A549 (cell line): ENCODE results near the gene GNAI2. TPM values are rescaled to one million over a fixed set of nuclear protein-coding genes. Genes with fewer than 3 reads are reported as not detected.

Source experiments
- ATAC-seq, 2 experiments: fragments of 200-7000 bp in 1 of 2; fragments of >200 bp in 1 of 2; cut with Nextera tagmentation in 1 of 2; cut with Tn5 transposase in 1 of 2; 3 replicates each; pipeline versions ENCODE4 v1.8.0 to v1.9.1; 2018 to 2020; ENCODE audit warnings: mild to moderate bottlenecking in 1 of 2, moderate library complexity in 1 of 2
- CTCF ChIA-PET: fragments of 300-600 bp; sonication (Branson Sonifier 250); formaldehyde crosslinking; extraction: SDS; loops from one replicate; lab custom pipeline; 2021; ENCODE audit warnings: antibody characterized with exemption, inconsistent platforms; lab: Yijun Ruan, JAX
- POLR2A ChIA-PET: fragments of 350-600 bp; formaldehyde crosslinking; extraction: SDS; loops from one replicate; lab custom pipeline; 2021; ENCODE audit warnings: antibody characterized with exemption, inconsistent platforms; lab: Yijun Ruan, JAX
- DNase-seq, 2 experiments: peaks; one replicate each; pipeline versions ENCODE4 v3.0.0 to v3.0.0-alpha.2; 2011 to 2016; ENCODE audit warnings: low read depth in 1 of 2, low spot score in 1 of 2
- FAIRE-seq: peaks from 2 replicates; lab custom pipeline; 2011; peaks lifted over from hg19 to GRCh38; lab: Jason Lieb, UNC
- H3K27ac ChIP-seq, 2 experiments: fragments of >200 bp; sonication (Bioruptor Twin); formaldehyde crosslinking; 3 replicates each; pipeline ENCODE4 v1.5.1; 2016 to 2017
- H3K4me1 ChIP-seq: fragments of >200 bp; sonication (Bioruptor Twin); formaldehyde crosslinking; 3 replicates; pipeline ENCODE4 v1.6.1; 2016
- H3K4me2 ChIP-seq: fragments of >200 bp; sonication (Bioruptor Twin); formaldehyde crosslinking; 3 replicates; pipeline ENCODE4 v1.6.1; 2016
- H3K4me3 ChIP-seq: fragments of >200 bp; sonication (Bioruptor Twin); formaldehyde crosslinking; 3 replicates; pipeline ENCODE4 v1.5.1; 2016
- H3K9me3 ChIP-seq: fragments of >200 bp; sonication (Bioruptor Twin); formaldehyde crosslinking; 3 replicates; pipeline ENCODE4 v1.6.1; 2016
- ATOH8 ChIP-seq: fragments of 250-450 bp; sonication (Bioruptor Pico); IDR thresholded peaks from 2 replicates; pipeline ENCODE4 v1.5.0; 2020; ENCODE audit warnings: low read depth, mild to moderate bottlenecking, moderate library complexity
- BCL3 ChIP-seq: fragments of >200 bp; sonication (Bioruptor Twin); formaldehyde crosslinking; IDR thresholded peaks from 3 replicates; pipeline ENCODE4 v1.6.1; 2016
- BHLHE40 ChIP-seq: IDR thresholded peaks from 2 replicates; pipeline ENCODE4 v1.6.1; 2012; ENCODE audit warnings: low read depth, low read length, inconsistent platforms
- CBX8 ChIP-seq: fragments of 200-600 bp; sonication (generic); IDR thresholded peaks from 2 replicates; pipeline ENCODE4 v1.6.1; 2016
- CHD2 ChIP-seq: fragments of 150-350 bp; IDR thresholded peaks from 2 replicates; pipeline ENCODE4 v1.6.1; 2014; ENCODE audit warnings: low read length; ENCODE audit not compliant: partially characterized antibody
- CHD4 ChIP-seq: fragments of 200-600 bp; sonication (generic); IDR thresholded peaks from 2 replicates; pipeline ENCODE4 v1.6.1; 2016; ENCODE audit warnings: antibody characterized with exemption, mild to moderate bottlenecking, borderline replicate concordance
- EHF ChIP-seq: fragments of 250-450 bp; sonication (Bioruptor Pico); IDR thresholded peaks from 2 replicates; pipeline ENCODE4 v1.5.0; 2020; ENCODE audit warnings: mild to moderate bottlenecking
- EHMT2 ChIP-seq: fragments of 200-600 bp; sonication (generic); IDR thresholded peaks from 2 replicates; pipeline ENCODE4 v1.6.1; 2016; ENCODE audit warnings: antibody characterized with exemption, low read depth, mild to moderate bottlenecking, moderate library complexity
- ELK1 ChIP-seq: fragments of 150-350 bp; IDR thresholded peaks from 2 replicates; pipeline ENCODE4 v1.6.1; 2014; ENCODE audit warnings: low read depth, mild to moderate bottlenecking, low read length
- FOSL2 ChIP-seq, 2 experiments: fragments of 450-650 bp in 1 of 2; fragments of >200 bp in 1 of 2; sonication (Bioruptor Twin) in 1 of 2; formaldehyde crosslinking; IDR thresholded peaks; 2 replicates each; pipeline versions ENCODE4 v1.5.0 to v1.6.1; 2016 to 2020; ENCODE audit warnings: mild to moderate bottlenecking in 1 of 2, moderate library complexity in 1 of 2
- HDAC2 ChIP-seq: fragments of 200-600 bp; sonication (generic); IDR thresholded peaks from 2 replicates; pipeline ENCODE4 v1.6.1; 2016
- HES2 ChIP-seq: fragments of >200 bp; sonication (Bioruptor Twin); formaldehyde crosslinking; IDR thresholded peaks from 2 replicates; pipeline ENCODE4 v1.6.1; 2016
- HEYL ChIP-seq: fragments of 250-450 bp; sonication (Bioruptor Pico); IDR thresholded peaks from 2 replicates; pipeline ENCODE4 v1.8.0; 2021; ENCODE audit warnings: mild to moderate bottlenecking, moderate library complexity
- HOXB5 ChIP-seq: fragments of 250-450 bp; sonication (Bioruptor Pico); IDR thresholded peaks from 2 replicates; pipeline ENCODE4 v1.5.0; 2020; ENCODE audit warnings: mild to moderate bottlenecking, moderate library complexity
- JUN ChIP-seq, 2 experiments: fragments of >200 bp; sonication (Bioruptor Twin); formaldehyde crosslinking; IDR thresholded peaks; 2 replicates in 1 of 2; 3 replicates in 1 of 2; pipeline ENCODE4 v1.6.1; 2016 to 2017
- NFE2L2 ChIP-seq: fragments of 150-350 bp; conservative IDR thresholded peaks from 2 replicates; pipeline ENCODE4 v1.6.1; 2014; ENCODE audit warnings: low read length
- NPAS2 ChIP-seq: fragments of 250-450 bp; sonication (Bioruptor Pico); IDR thresholded peaks from 2 replicates; pipeline ENCODE4 v1.8.0; 2022; ENCODE audit warnings: mild to moderate bottlenecking, moderate library complexity, borderline replicate concordance
- NR3C1 ChIP-seq: fragments of >200 bp; sonication (Bioruptor Twin); formaldehyde crosslinking; IDR thresholded peaks from 3 replicates; pipeline ENCODE4 v1.6.1; 2017
- POLR2A ChIP-seq: IDR thresholded peaks from 2 replicates; pipeline ENCODE4 v1.6.1; 2012; ENCODE audit warnings: mild to moderate bottlenecking, low read length
- RCOR1 ChIP-seq: fragments of 150-350 bp; IDR thresholded peaks from 2 replicates; pipeline ENCODE4 v1.6.1; 2014; ENCODE audit warnings: antibody characterized with exemption, low read length, low read depth
- SMC3 ChIP-seq: fragments of >200 bp; sonication (Bioruptor Twin); formaldehyde crosslinking; IDR thresholded peaks from 3 replicates; pipeline ENCODE4 v1.6.1; 2018; ENCODE audit warnings: inconsistent platforms
- SREBF2 ChIP-seq: fragments of 450-650 bp; IDR thresholded peaks from 2 replicates; pipeline ENCODE4 v1.6.1; 2014; ENCODE audit warnings: mild to moderate bottlenecking, moderate library complexity
- ZC3H11A ChIP-seq: fragments of 450-650 bp; IDR thresholded peaks from 2 replicates; pipeline ENCODE4 v1.6.1; 2014; ENCODE audit warnings: antibody characterized with exemption, mild to moderate bottlenecking
- ZSCAN20 ChIP-seq: fragments of 250-450 bp; sonication (Bioruptor Pico); IDR thresholded peaks from 2 replicates; pipeline ENCODE4 v1.8.0; 2022; ENCODE audit warnings: mild to moderate bottlenecking, moderate library complexity
- WGBS: methylation state at CpG from one replicate; pipeline ENCODE4 v1.1.6; 2017; ENCODE audit errors: missing lambda C conversion rate; 5-methylcytosine and 5-hydroxymethylcytosine counted together
- polyA plus RNA-seq, 4 experiments: library from polyadenylated mRNA; depleted of rRNA in 3 of 4; stranded (reverse); fragments of >200 nt; fragmentation: RNase III in 1 of 4; extraction: RNeasy Plus Mini Kit Qiagen cat#74134 plus additional on column Dnase treatment in 1 of 4; gene quantifications; 2 replicates in 3 of 4; 3 replicates in 1 of 4; pipeline ENCODE4 v1.2.3, GENCODE V29; 2011 to 2017

Gene GNAI2
- polyA plus RNA-seq, 2 of the 4 experiments (the other 2 are of a cell fraction), result 47.4 to 67.8 TPM

- peak in 1 of 2 experiments; percentile 41 for DNase-seq
- Histone ChIP-seq H3K9me3 (no peaks in the 10 kb centered on the region), H3K4me1 (peaks cover 30% of the 10 kb centered on the region), H3K4me3 (no peak overlapping the region), H3K27ac (peak overlapping the region in 1 of 2 experiments; percentile 52; a peak in 3 of 6 replicates), H3K4me2 (peak overlapping the region; percentile 99)
- no peak for ATAC-seq
- CTCF ChIA-PET, result interaction anchor here (7.8 to 16.1 kb wide), 2 partner anchors 11 to 13 kb away, joined by 55 to 219 read pairs; no protein-coding TSS in a partner anchor
- WGBS, result 24% methylated on average over 4 of the region's 7 CpGs
- TF ChIP-seq BCL3, result no peak
- TF ChIP-seq SMC3, result no peak
- TF ChIP-seq CHD2, result no peak
- no peak for TF ChIP-seq JUN (IDR thresholded peaks at IDR 0.05)
- TF ChIP-seq POLR2A, result no peak
- no peak for TF ChIP-seq BHLHE40
- POLR2A ChIA-PET, result no interaction called here
- no peak for FAIRE-seq
These were observed 2.6 kb downstream of the GNAI2 start for GRCh38 chr3:50238549-50239026.

GRCh38 chr3:50239649-50240048, 3.6 kb downstream of the GNAI2 start:
- DNase-seq (no peak), FAIRE-seq (no peak), ATAC-seq (no peak)
- Histone ChIP-seq H3K9me3 (no peaks in the 10 kb centered on the region), H3K4me3 (no peak overlapping the region), H3K4me2 (no peak overlapping the region)
- ChIA-PET POLR2A (no interaction called here), CTCF (interaction anchor here (4.7 to 7.8 kb wide), 2 partner anchors 12 to 45 kb away, joined by 27 to 55 read pairs; no protein-coding TSS in a partner anchor)
- 76% methylated on average over 3 of the region's 4 CpGs for WGBS
- TF ChIP-seq EHMT2, result no peak
- TF ChIP-seq FOSL2 (IDR thresholded peaks at IDR 0.05), result no peak
- TF ChIP-seq FOSL2 (CRISPR knock-in tag; IDR thresholded peaks at IDR 0.05), result no peak
- TF ChIP-seq CHD4, result no peak
- no peak for TF ChIP-seq HDAC2
- no peak for TF ChIP-seq HEYL (CRISPR knock-in tag)
- TF ChIP-seq SREBF2, result no peak
- no peak for TF ChIP-seq NFE2L2
- TF ChIP-seq CBX8, result no peak
- no peak for TF ChIP-seq HOXB5 (CRISPR knock-in tag)
- TF ChIP-seq ZC3H11A, result no peak
- no peak for TF ChIP-seq ELK1
- TF ChIP-seq ATOH8 (CRISPR knock-in tag), result no peak
- TF ChIP-seq NR3C1, result no peak
- TF ChIP-seq ZSCAN20 (CRISPR knock-in tag), result no peak
- no peak for TF ChIP-seq RCOR1
- no peak for TF ChIP-seq NPAS2
- no peak for TF ChIP-seq HES2
- no peak for TF ChIP-seq EHF (CRISPR knock-in tag)
- TF ChIP-seq, all 56 proteins: peak for 0
- no peak overlapping the region for H3K27ac ChIP-seq
- peaks cover 30% of the 10 kb centered on the region for H3K4me1 ChIP-seq
